HL-60 (cell line): ENCODE measurements around the gene SERPINA5.
"Not testable (repeated sequence)": the region's sequence is repeated elsewhere in the genome, so short reads cannot be mapped to it uniquely, and the experiment has no call there.

Source experiments
- DNase-seq, 2 experiments: peaks; one replicate each; pipeline ENCODE4 v3.0.0-alpha.2; 2010 to 2020; ENCODE audit warnings: low read depth in 1 of 2, low spot score in 1 of 2
- H3K27ac ChIP-seq: fragments of 250-450 bp; sonication (Bioruptor Pico); replicated peaks from 2 replicates; pipeline ENCODE4 v1.5.1; 2020; ENCODE audit warnings: mild to moderate bottlenecking, moderate library complexity
- H3K27me3 ChIP-seq: fragments of 250-450 bp; sonication (Bioruptor Pico); 2 replicates; pipeline ENCODE4 v1.5.1; 2021; ENCODE audit warnings: mild to moderate bottlenecking, moderate library complexity; ENCODE audit not compliant: insufficient read depth, poor library complexity, severe bottlenecking
- H3K4me3 ChIP-seq: replicated peaks from 2 replicates; pipeline ENCODE4 v1.5.1; 2011; ENCODE audit warnings: mild to moderate bottlenecking, control low read depth, low read length; ENCODE audit not compliant: insufficient read depth
- GABPA ChIP-seq: IDR thresholded peaks from 2 replicates; pipeline ENCODE4 v1.6.1; 2012; ENCODE audit warnings: low read depth
- POLR2AphosphoS5 ChIP-seq: IDR thresholded peaks from 2 replicates; pipeline ENCODE4 v1.6.1; 2012; ENCODE audit warnings: low read depth
- SPI1 ChIP-seq: IDR thresholded peaks from 2 replicates; pipeline ENCODE4 v1.6.1; 2012; ENCODE audit warnings: low read depth, mild to moderate bottlenecking, borderline replicate concordance
- TF ChIP-seq, protein P1 (sequence below): IDR thresholded peaks from 2 replicates; pipeline ENCODE4 v1.6.1; 2012; ENCODE audit warnings: low read depth; ENCODE audit not compliant: insufficient replicate concordance
- TF ChIP-seq, protein P2 (sequence below): IDR thresholded peaks from one replicate; pipeline ENCODE4 v1.5.1; 2011; ENCODE audit warnings: low read length, control low read depth, inconsistent platforms; ENCODE audit not compliant: insufficient read depth

Gene SERPINA5

DNA sequence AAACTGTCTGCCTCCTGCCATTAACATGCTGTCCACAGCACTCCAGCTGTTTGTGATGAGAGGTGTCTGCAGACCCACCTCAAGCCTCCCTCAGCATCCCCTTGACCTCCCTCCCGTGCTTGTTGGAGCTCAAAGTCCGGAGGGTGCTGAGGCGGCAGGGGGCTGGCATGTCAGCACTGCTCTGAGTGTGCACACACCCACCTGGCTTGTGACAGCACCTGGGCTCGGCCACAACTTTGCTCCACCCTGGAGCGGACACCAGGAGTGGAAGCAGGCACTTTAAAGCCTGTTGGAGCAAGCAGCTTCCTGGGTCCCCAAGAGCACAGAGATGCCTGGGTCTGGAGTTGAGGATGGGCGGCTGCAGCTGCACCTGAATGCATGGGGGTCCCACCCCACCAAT lies 51.9 kb downstream of the SERPINA5 start:
- no peak for DNase-seq
- TF ChIP-seq, protein P1, sequence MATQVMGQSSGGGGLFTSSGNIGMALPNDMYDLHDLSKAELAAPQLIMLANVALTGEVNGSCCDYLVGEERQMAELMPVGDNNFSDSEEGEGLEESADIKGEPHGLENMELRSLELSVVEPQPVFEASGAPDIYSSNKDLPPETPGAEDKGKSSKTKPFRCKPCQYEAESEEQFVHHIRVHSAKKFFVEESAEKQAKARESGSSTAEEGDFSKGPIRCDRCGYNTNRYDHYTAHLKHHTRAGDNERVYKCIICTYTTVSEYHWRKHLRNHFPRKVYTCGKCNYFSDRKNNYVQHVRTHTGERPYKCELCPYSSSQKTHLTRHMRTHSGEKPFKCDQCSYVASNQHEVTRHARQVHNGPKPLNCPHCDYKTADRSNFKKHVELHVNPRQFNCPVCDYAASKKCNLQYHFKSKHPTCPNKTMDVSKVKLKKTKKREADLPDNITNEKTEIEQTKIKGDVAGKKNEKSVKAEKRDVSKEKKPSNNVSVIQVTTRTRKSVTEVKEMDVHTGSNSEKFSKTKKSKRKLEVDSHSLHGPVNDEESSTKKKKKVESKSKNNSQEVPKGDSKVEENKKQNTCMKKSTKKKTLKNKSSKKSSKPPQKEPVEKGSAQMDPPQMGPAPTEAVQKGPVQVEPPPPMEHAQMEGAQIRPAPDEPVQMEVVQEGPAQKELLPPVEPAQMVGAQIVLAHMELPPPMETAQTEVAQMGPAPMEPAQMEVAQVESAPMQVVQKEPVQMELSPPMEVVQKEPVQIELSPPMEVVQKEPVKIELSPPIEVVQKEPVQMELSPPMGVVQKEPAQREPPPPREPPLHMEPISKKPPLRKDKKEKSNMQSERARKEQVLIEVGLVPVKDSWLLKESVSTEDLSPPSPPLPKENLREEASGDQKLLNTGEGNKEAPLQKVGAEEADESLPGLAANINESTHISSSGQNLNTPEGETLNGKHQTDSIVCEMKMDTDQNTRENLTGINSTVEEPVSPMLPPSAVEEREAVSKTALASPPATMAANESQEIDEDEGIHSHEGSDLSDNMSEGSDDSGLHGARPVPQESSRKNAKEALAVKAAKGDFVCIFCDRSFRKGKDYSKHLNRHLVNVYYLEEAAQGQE = no peak
- TF ChIP-seq, protein P2, sequence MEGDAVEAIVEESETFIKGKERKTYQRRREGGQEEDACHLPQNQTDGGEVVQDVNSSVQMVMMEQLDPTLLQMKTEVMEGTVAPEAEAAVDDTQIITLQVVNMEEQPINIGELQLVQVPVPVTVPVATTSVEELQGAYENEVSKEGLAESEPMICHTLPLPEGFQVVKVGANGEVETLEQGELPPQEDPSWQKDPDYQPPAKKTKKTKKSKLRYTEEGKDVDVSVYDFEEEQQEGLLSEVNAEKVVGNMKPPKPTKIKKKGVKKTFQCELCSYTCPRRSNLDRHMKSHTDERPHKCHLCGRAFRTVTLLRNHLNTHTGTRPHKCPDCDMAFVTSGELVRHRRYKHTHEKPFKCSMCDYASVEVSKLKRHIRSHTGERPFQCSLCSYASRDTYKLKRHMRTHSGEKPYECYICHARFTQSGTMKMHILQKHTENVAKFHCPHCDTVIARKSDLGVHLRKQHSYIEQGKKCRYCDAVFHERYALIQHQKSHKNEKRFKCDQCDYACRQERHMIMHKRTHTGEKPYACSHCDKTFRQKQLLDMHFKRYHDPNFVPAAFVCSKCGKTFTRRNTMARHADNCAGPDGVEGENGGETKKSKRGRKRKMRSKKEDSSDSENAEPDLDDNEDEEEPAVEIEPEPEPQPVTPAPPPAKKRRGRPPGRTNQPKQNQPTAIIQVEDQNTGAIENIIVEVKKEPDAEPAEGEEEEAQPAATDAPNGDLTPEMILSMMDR = no peak
- TF ChIP-seq GABPA (no peak), POLR2AphosphoS5 (no peak), SPI1 (no peak)

DNA sequence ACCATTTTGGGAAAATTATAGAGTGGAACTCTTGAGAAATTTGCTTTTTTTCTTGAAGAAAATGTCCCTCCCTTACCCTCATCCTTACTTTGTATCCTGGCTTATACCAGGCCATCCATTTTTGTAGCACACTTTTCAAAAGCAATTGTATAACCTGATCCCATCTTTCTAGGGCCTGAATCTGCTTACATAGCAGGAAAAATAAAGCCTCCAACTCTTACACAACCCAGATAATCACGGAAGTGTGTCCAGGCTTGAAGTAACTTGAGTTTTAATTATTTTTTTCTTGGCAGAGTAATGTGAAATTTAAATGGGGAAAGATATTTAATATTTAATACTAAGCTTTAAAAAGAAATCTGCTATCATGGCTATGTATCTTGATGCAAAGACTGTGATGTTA lies 53.9 kb downstream of the SERPINA5 start:
- Histone ChIP-seq H3K27ac (no peak overlapping the region), H3K4me3 (no peak overlapping the region), H3K27me3 (no peaks in the 10 kb centered on the region)
- TF ChIP-seq, protein P1 = no peak
- TF ChIP-seq SPI1 = no peak
- no peak for TF ChIP-seq POLR2AphosphoS5
- TF ChIP-seq, protein P2 = no peak
- TF ChIP-seq GABPA = no peak
- DNase-seq = no peak

More for the DNA sequence above, 51.9 kb downstream of the SERPINA5 start:
- Histone ChIP-seq H3K4me3 (no peak overlapping the region), H3K27ac (no peak overlapping the region), H3K27me3 (no peaks in the 10 kb centered on the region)

DNA sequence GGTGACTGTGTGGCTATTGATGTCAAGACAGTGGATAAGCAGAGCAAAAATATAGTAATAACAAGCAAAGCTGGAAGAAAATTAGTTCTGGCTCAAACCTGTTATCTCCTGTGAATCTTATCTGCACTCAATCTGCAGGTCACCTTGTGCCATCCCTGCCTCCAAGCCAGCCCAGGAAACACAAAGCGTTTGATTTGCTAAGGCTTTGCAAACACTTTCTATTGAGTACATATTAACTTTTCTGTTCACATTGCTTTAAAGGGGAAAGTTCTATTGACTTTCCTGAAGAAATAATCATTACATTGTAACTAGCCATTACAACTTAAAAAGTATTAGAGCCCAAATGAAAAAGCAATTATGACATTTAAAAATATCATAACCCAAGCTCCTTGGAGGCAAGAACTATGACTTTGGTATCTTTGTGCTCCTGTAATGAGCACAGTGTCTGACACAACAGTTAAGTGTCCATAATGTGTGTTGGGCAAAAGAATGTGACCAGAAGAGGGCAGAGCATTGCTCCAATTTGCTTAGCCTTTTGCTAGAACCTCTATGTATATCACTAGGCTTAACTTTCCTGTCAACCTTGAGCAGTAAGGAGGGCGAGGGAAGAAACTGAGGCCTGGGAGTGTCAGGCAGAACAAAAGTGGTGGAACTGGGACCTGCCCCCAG lies 55.7 kb downstream of the SERPINA5 start:
- no peak for DNase-seq
- H3K27ac ChIP-seq = no peak overlapping the region
- no peaks in the 10 kb centered on the region for H3K27me3 ChIP-seq
- H3K4me3 ChIP-seq = no peak overlapping the region
- TF ChIP-seq, protein P1 = no peak
- TF ChIP-seq, protein P2 = peak; percentile 20
- TF ChIP-seq SPI1 (no peak), GABPA (no peak), POLR2AphosphoS5 (no peak)

DNA sequence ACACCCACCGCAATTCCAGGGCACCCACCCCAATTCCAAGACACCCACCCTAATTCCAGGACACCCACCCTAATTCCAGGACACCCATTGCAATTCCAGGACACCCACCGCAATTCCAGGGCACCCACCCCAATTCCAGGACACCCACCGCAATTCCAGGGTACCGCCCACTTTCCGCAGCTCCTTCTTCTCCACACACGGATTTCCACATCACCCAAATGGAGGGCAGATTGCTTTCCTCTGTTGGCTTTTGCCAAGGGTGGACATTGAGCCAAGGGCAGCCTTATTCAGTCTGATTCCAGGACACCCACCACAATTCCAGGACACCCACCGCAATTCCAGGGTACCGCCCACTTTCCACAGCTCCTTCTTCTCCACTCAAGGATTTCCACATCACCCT lies 56.6 kb downstream of the SERPINA5 start:
- H3K27ac ChIP-seq, DNase-seq, H3K27me3 ChIP-seq, H3K4me3 ChIP-seq: not testable (repeated sequence)
